Lung (tissue), 12 donors: ENCODE data around the gene LTBP2. TPM values are rescaled to one million over a fixed set of nuclear protein-coding genes. Genes with fewer than 3 reads are reported as not detected.

ENCODE experiments used
- ATAC-seq: fragments of 200-7000 bp; cut with Tn5 transposase; one replicate; pipeline ENCODE4 v1.9.1; 2020; ENCODE audit warnings: moderate number of reproducible peaks; ENCODE audit not compliant: insufficient read depth, low FRiP score
- DNase-seq, 3 donors: peaks; one replicate each; pipeline ENCODE4 v3.0.0-alpha.2; 2013 to 2017
- H3K27ac ChIP-seq, 2 donors: one replicate each; pipeline ENCODE4 v1.5.1; 2013; ENCODE audit warnings: mild to moderate bottlenecking in 2 of 2, moderate library complexity in 2 of 2, control low read depth in 1 of 2, inconsistent platforms in 1 of 2, low read depth in 1 of 2, low read length in 1 of 2
- H3K27me3 ChIP-seq, 3 donors: one replicate each; pipeline ENCODE4 v1.5.1; 2013; ENCODE audit warnings: low read length in 2 of 3; ENCODE audit not compliant: control insufficient read depth in 3 of 3, insufficient read depth in 3 of 3
- H3K36me3 ChIP-seq, 4 donors: one replicate each; pipeline ENCODE4 v1.5.1; 2013; ENCODE audit warnings: low read length in 4 of 4, mild to moderate bottlenecking in 1 of 4, moderate library complexity in 1 of 4; ENCODE audit not compliant: control insufficient read depth in 4 of 4, insufficient read depth in 4 of 4
- H3K4me1 ChIP-seq, 5 donors: one replicate each; pipeline ENCODE4 v1.5.1; 2013; ENCODE audit warnings: low read length in 5 of 5, mild to moderate bottlenecking in 2 of 5, moderate library complexity in 1 of 5; ENCODE audit not compliant: control insufficient read depth in 5 of 5, insufficient read depth in 5 of 5
- H3K4me3 ChIP-seq: one replicate; pipeline ENCODE4 v1.5.1; 2013; ENCODE audit warnings: mild to moderate bottlenecking, control low read depth, moderate library complexity
- H3K9ac ChIP-seq, 2 donors: one replicate each; pipeline ENCODE4 v1.5.1; 2013; ENCODE audit warnings: low read length in 2 of 2, control low read depth in 1 of 2; ENCODE audit not compliant: insufficient read depth in 1 of 2
- H3K9me3 ChIP-seq, 4 donors: one replicate each; pipeline ENCODE4 v1.5.1; 2013; ENCODE audit warnings: low read length in 3 of 4, mild to moderate bottlenecking in 1 of 4, moderate library complexity in 1 of 4; ENCODE audit not compliant: control insufficient read depth in 4 of 4, insufficient read depth in 3 of 4
- WGBS, 2 donors: extraction: QIAGEN DNeasy Blood & Tissue Kit; methylation state at CpG; one replicate each; pipeline ENCODE4 v1.1.7; 2013; 5-methylcytosine and 5-hydroxymethylcytosine counted together
- polyA plus RNA-seq, 2 donors: library from polyadenylated mRNA; stranded (reverse); fragments of 200-250 nt; gene quantifications; one replicate each; pipeline ENCODE4 v1.2.1, GENCODE V29; 2013
- total RNA-seq, 2 donors: library from RNA; depleted of rRNA in 1 of 2; stranded (reverse); fragments of >200 nt in 1 of 2; gene quantifications; one replicate each; pipeline ENCODE4 v1.2.1, GENCODE V29; 2014 to 2021
- TF ChIP-seq, protein P1 (sequence below): IDR thresholded peaks from 2 replicates; pipeline ENCODE4 v1.5.1; 2012; ENCODE audit warnings: mild to moderate bottlenecking; ENCODE audit errors: control extremely low read depth, extremely low read depth
- donor health status: control.
- donor health status: control.
- donor health status: Bipolar disorder and iron deficiency.
- donor health status: healthy.
- donor health status: DM: yes; HTN: yes; CAD: no.

Gene LTBP2
- total and polyA plus RNA-seq, 4 donors: 13.2 to 78.4 (median 25.8) TPM

DNA sequence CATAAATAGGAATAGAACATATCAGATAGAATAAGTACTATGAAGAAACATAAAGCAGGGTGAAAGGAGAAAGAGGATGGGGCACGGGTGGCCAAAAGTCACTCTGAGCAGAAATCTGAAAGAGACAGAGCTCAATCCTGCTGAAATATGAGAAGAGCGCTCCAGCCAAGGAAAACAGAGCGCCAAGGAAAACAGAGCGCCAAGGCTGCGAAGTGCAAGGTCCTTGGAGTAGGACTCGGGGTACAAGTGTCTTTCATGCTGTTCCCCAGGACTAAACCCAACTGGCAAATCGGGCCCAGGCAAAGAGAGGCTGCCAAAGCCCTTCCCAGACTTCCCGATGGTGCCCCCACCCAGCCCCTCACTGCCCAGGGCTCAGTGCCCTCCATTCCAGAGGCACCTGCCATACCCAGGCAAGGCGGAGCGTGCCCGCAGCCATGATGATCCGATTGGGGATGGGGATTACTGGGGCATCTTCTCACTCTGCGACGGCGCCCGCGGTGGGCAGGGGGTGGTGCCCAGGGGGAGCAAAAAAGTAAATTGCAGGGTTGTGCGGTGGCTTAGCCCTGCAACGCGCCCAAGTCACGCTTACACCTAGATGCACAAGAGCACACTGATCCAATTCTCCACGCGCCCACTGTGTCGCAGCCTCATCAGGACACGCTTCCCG, 1.7 kb downstream of the LTBP2 start:
- DNase-seq: no peak
- 71 to 80% methylated on average over 26 of the region's 26 CpGs for WGBS, 2 donors
- Histone ChIP-seq H3K9ac (no peak overlapping the region), H3K27ac (no peak overlapping the region), H3K36me3 (no peaks in the 10 kb centered on the region), H3K4me3 (peak overlapping the region; percentile 29), H3K4me1 (peaks cover 0 to 16% (median 0%) of the 10 kb centered on the region in 5 donors), H3K9me3 (no peaks in the 10 kb centered on the region), H3K27me3 (peaks cover 0 to 15% (median 7%) of the 10 kb centered on the region in 3 donors)
- TF ChIP-seq, protein P1, sequence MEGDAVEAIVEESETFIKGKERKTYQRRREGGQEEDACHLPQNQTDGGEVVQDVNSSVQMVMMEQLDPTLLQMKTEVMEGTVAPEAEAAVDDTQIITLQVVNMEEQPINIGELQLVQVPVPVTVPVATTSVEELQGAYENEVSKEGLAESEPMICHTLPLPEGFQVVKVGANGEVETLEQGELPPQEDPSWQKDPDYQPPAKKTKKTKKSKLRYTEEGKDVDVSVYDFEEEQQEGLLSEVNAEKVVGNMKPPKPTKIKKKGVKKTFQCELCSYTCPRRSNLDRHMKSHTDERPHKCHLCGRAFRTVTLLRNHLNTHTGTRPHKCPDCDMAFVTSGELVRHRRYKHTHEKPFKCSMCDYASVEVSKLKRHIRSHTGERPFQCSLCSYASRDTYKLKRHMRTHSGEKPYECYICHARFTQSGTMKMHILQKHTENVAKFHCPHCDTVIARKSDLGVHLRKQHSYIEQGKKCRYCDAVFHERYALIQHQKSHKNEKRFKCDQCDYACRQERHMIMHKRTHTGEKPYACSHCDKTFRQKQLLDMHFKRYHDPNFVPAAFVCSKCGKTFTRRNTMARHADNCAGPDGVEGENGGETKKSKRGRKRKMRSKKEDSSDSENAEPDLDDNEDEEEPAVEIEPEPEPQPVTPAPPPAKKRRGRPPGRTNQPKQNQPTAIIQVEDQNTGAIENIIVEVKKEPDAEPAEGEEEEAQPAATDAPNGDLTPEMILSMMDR: no peak
- ATAC-seq: no peak

DNA sequence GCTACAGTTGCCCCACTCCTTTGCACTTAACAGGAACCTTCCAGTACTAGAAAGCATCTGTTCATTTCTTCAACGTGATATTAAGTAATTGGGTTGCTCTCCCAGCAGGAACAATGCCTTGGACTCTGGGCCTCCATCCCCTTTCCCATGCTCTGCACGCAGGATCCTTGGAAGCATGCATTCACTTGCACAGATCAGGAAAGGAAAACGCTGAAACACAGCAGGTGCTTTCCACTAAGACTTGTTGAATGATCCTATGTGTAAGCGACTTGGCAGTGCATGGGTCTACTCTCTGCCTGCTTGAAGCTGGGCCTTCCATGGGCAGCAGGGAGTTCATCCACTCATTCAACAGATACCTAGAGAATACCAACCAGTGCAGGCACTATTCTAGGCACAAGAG, 2.3 kb downstream of the LTBP2 start:
- H3K27ac ChIP-seq: no peak overlapping the region
- H3K4me3 ChIP-seq: no peak overlapping the region
- ATAC-seq (no peak), DNase-seq (no peak)
- 58 to 72% methylated on average over 4 of the region's 4 CpGs for WGBS, 2 donors
- TF ChIP-seq, protein P1: no peak
- peaks cover 0 to 21% (median 0%) of the 10 kb centered on the region in 5 donors for H3K4me1 ChIP-seq
- H3K9me3 ChIP-seq: no peaks in the 10 kb centered on the region
- H3K36me3 ChIP-seq: no peaks in the 10 kb centered on the region
- no peak overlapping the region for H3K9ac ChIP-seq
- H3K27me3 ChIP-seq: peaks cover 0 to 15% (median 7%) of the 10 kb centered on the region in 3 donors

DNA sequence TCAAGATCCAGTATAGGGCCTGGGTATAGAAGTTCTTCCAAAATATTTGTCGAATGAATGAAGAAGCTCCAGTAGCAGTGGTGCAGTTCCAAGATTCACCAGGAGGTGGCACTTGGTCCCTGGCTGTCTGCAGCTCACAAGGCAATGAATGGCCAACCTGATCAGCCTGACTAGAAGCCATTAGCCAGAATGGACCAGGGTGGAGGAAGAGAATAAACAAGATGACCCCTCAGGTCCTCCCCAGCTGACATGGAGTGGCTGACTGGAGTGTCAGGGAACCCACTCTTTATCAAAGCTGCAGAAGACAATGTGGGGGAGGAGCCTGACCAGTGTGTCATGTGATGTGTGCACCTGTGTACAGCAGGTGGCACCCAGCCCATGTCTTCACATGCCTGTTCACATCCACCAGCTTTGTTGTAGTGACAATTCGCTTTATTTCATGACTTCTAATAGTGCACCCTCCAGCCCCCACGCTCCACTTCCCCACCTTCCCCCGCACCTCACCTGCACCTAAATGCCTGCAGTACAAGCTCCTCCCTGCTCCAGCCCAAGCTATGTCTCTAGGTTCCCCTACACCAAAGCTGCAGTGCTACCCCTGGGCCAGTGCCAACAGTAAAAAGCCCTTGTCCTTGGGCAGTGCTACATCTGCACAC, 3.0 kb downstream of the LTBP2 start:
- Histone ChIP-seq H3K9ac (no peak overlapping the region), H3K27ac (no peak overlapping the region), H3K27me3 (peaks cover 0 to 15% (median 7%) of the 10 kb centered on the region in 3 donors), H3K36me3 (no peaks in the 10 kb centered on the region), H3K9me3 (no peaks in the 10 kb centered on the region), H3K4me1 (peaks cover 0 to 21% (median 0%) of the 10 kb centered on the region in 5 donors), H3K4me3 (no peak overlapping the region)
- ATAC-seq (peak; percentile 60), DNase-seq (peak; percentile 85 to 87 (median 86))
- TF ChIP-seq, protein P1: peak; percentile 81
- WGBS, 2 donors: 55 to 56% methylated on average over 4 of the region's 4 CpGs
